ENCODE measurements around the gene SSX5. TPM values are rescaled to one million over a fixed set of nuclear protein-coding genes. Genes with fewer than 3 reads are reported as not detected.
"Not testable (repeated sequence)": the region's sequence is repeated elsewhere in the genome, so short reads cannot be mapped to it uniquely, and the experiment has no call there.

The SSX5 gene
- total and polyA plus RNA-seq, 2 of the 4 experiments (the other 2 are of a cell fraction): not detected

GRCh38 chrX:48214341-48214740 lies 17.7 kb upstream of the SSX5 start:
- dilution Hi-C loops (cut with HindIII; ENCODE audit: low sequenced_read_pairs, unreplicated experiment); H3K4me3 ChIP-seq (ENCODE audit: insufficient read depth, low read depth, low read length); H2BK15ac ChIP-seq (ENCODE audit: low read depth, low read length); H2BK5ac ChIP-seq (ENCODE audit: low read depth, low read length, poor library complexity, severe bottlenecking); H3K9ac ChIP-seq (ENCODE audit: low read depth, low read length); H3K14ac ChIP-seq (replicated peaks; ENCODE audit: low read depth, low read length); H2BK20ac ChIP-seq (ENCODE audit: low read depth, low read length); H3K27me3 ChIP-seq (ENCODE audit: control insufficient read depth, insufficient read depth, low read length); BruUV-seq (replicated peaks); H3K36me3 ChIP-seq (ENCODE audit: control insufficient read depth, insufficient read depth, low read length); H3K27ac ChIP-seq (ENCODE audit: insufficient read depth, low read length); in situ Hi-C loops (cut with MboI; ENCODE audit: low sequenced_read_pairs); H3K4me1 ChIP-seq (ENCODE audit: control insufficient read depth, insufficient read depth, low read length); DNase-seq; H3K56ac ChIP-seq (ENCODE audit: extremely low read depth, insufficient read depth, low read length); H3K9me1 ChIP-seq (ENCODE audit: insufficient read depth, low read length); H2BK120ac ChIP-seq (ENCODE audit: low read depth, low read length); H4K8ac ChIP-seq (ENCODE audit: low read depth in 2 of 2, low read length in 2 of 2); H3K18ac ChIP-seq (ENCODE audit: low read depth, low read length); intact Hi-C loops (cut with micrococcal nuclease); H2AK5ac ChIP-seq (ENCODE audit: low read depth, low read length); H4K5ac ChIP-seq (ENCODE audit: low read depth, low read length); POLR2A ChIA-PET (ENCODE audit: unreplicated experiment); H3K9me3 ChIP-seq (ENCODE audit: control insufficient read depth, insufficient read depth, low read length); CTCF ChIA-PET; H3K4me2 ChIP-seq (ENCODE audit: low read depth, low read length); H4K91ac ChIP-seq (ENCODE audit: insufficient read depth, low read depth, low read length); H3K79me1 ChIP-seq (ENCODE audit: low read depth in 1 of 2, low read length in 2 of 2); H3K4ac ChIP-seq (ENCODE audit: low read depth, low read length); H3K23ac ChIP-seq (ENCODE audit: low read depth, low read length); H2AK9ac ChIP-seq (replicated peaks; ENCODE audit: low read depth, low read length, poor library complexity); H4K20me1 ChIP-seq (ENCODE audit: insufficient read depth, low read length); ATAC-seq (ENCODE audit: low read depth); H2AFZ ChIP-seq (replicated peaks; ENCODE audit: low read length, poor library complexity): not testable (repeated sequence)
- WGBS, 2 experiments (ENCODE audit: extremely low coverage in 2 of 2, insufficient read length in 1 of 2): 34% methylated on average over 2 of the region's 4 CpGs; no CpG with 5 or more reads in 1 of the 2 experiments

GRCh38 chrX:48190024-48190423 lies 6.6 kb downstream of the SSX5 start:
- H3K36me3 ChIP-seq (ENCODE audit: control insufficient read depth, insufficient read depth, low read length); H4K8ac ChIP-seq (ENCODE audit: low read depth in 2 of 2, low read length in 2 of 2); H3K18ac ChIP-seq (ENCODE audit: low read depth, low read length); DNase-seq; H2BK120ac ChIP-seq (ENCODE audit: low read depth, low read length); H3K14ac ChIP-seq (replicated peaks; ENCODE audit: low read depth, low read length); BruUV-seq (replicated peaks); H2BK20ac ChIP-seq (ENCODE audit: low read depth, low read length); H3K9ac ChIP-seq (ENCODE audit: low read depth, low read length); H3K56ac ChIP-seq (ENCODE audit: extremely low read depth, insufficient read depth, low read length); H2BK5ac ChIP-seq (ENCODE audit: low read depth, low read length, poor library complexity, severe bottlenecking); H4K20me1 ChIP-seq (ENCODE audit: insufficient read depth, low read length); intact Hi-C loops (cut with micrococcal nuclease); H3K4me3 ChIP-seq (ENCODE audit: insufficient read depth, low read depth, low read length); H3K27me3 ChIP-seq (ENCODE audit: control insufficient read depth, insufficient read depth, low read length); H3K9me1 ChIP-seq (ENCODE audit: insufficient read depth, low read length); in situ Hi-C loops (cut with MboI; ENCODE audit: low sequenced_read_pairs); dilution Hi-C loops (cut with HindIII; ENCODE audit: low sequenced_read_pairs, unreplicated experiment); H3K4me1 ChIP-seq (ENCODE audit: control insufficient read depth, insufficient read depth, low read length); H3K23ac ChIP-seq (ENCODE audit: low read depth, low read length); H4K5ac ChIP-seq (ENCODE audit: low read depth, low read length); H3K79me1 ChIP-seq (ENCODE audit: low read depth in 1 of 2, low read length in 2 of 2); H3K4me2 ChIP-seq (ENCODE audit: low read depth, low read length); H3K9me3 ChIP-seq (ENCODE audit: control insufficient read depth, insufficient read depth, low read length); H2BK15ac ChIP-seq (ENCODE audit: low read depth, low read length); CTCF ChIA-PET; H2AK5ac ChIP-seq (ENCODE audit: low read depth, low read length); H2AFZ ChIP-seq (replicated peaks; ENCODE audit: low read length, poor library complexity); POLR2A ChIA-PET (ENCODE audit: unreplicated experiment); H4K91ac ChIP-seq (ENCODE audit: insufficient read depth, low read depth, low read length); H3K27ac ChIP-seq (ENCODE audit: insufficient read depth, low read length); H3K4ac ChIP-seq (ENCODE audit: low read depth, low read length); H2AK9ac ChIP-seq (replicated peaks; ENCODE audit: low read depth, low read length, poor library complexity); ATAC-seq (ENCODE audit: low read depth): not testable (repeated sequence)
- 27% methylated on average over 2 of the region's 5 CpGs; no CpG with 5 or more reads in 1 of the 2 experiments for WGBS, 2 experiments (ENCODE audit: extremely low coverage in 2 of 2, insufficient read length in 1 of 2)
